Mesendoderm (in vitro differentiated cells): ENCODE results near the gene PTRH1.

Experiments
- DNase-seq: peaks from one replicate; pipeline ENCODE4 v3.0.0; 2013
- H2AK5ac ChIP-seq: 2 replicates; pipeline ENCODE4 v1.6.1; 2013; ENCODE audit warnings: low read length, inconsistent platforms
- H2BK120ac ChIP-seq: 2 replicates; pipeline ENCODE4 v1.6.1; 2013; ENCODE audit warnings: low read depth, mild to moderate bottlenecking, low read length, moderate library complexity, mixed read lengths
- H2BK15ac ChIP-seq: replicated peaks from 2 replicates; pipeline ENCODE4 v1.6.1; 2013; ENCODE audit warnings: low read depth, mild to moderate bottlenecking, moderate library complexity
- H2BK5ac ChIP-seq: 2 replicates; pipeline ENCODE4 v1.6.1; 2013; ENCODE audit warnings: low read length, inconsistent platforms
- H3K18ac ChIP-seq: 2 replicates; pipeline ENCODE4 v1.6.1; 2013; ENCODE audit warnings: mild to moderate bottlenecking, low read length, mixed read lengths
- H3K23ac ChIP-seq: one replicate; pipeline ENCODE4 v1.6.1; 2013; ENCODE audit warnings: low read length
- H3K27ac ChIP-seq: 2 replicates; pipeline ENCODE4 v1.5.1; 2013; ENCODE audit warnings: low read depth, mild to moderate bottlenecking, inconsistent platforms, low read length, moderate library complexity
- H3K27me3 ChIP-seq: 2 replicates; pipeline ENCODE4 v1.6.1; 2013; ENCODE audit warnings: low read length, control low read depth, mild to moderate bottlenecking, inconsistent platforms; ENCODE audit not compliant: insufficient read depth, poor library complexity
- H3K36me3 ChIP-seq: 2 replicates; pipeline ENCODE4 v1.6.1; 2013; ENCODE audit warnings: low read length, inconsistent platforms; ENCODE audit not compliant: control insufficient read depth, insufficient read depth
- H3K4ac ChIP-seq: one replicate; pipeline ENCODE4 v1.6.1; 2013; ENCODE audit warnings: low read depth, mild to moderate bottlenecking, low read length, moderate library complexity
- H3K4me1 ChIP-seq: 2 replicates; pipeline ENCODE4 v1.6.1; 2013; ENCODE audit warnings: low read depth, low read length, inconsistent platforms; ENCODE audit not compliant: control insufficient read depth
- H3K4me2 ChIP-seq: 2 replicates; pipeline ENCODE4 v1.6.1; 2013; ENCODE audit warnings: low read length
- H3K4me3 ChIP-seq: 2 replicates; pipeline ENCODE4 v1.5.1; 2013; ENCODE audit warnings: mild to moderate bottlenecking, low read length
- H3K56ac ChIP-seq: one replicate; pipeline ENCODE4 v1.6.1; 2013; ENCODE audit warnings: low read length
- H3K79me1 ChIP-seq: 2 replicates; pipeline ENCODE4 v1.6.1; 2013; ENCODE audit warnings: low read length, inconsistent platforms
- H3K79me2 ChIP-seq: 2 replicates; pipeline ENCODE4 v1.6.1; 2013; ENCODE audit warnings: mild to moderate bottlenecking, low read length; ENCODE audit not compliant: control insufficient read depth, insufficient read depth
- H3K9ac ChIP-seq: 2 replicates; pipeline ENCODE4 v1.6.1; 2013; ENCODE audit warnings: low read length, inconsistent platforms
- H4K5ac ChIP-seq: one replicate; pipeline ENCODE4 v1.6.1; 2013; ENCODE audit warnings: low read length
- H4K8ac ChIP-seq: one replicate; pipeline ENCODE4 v1.6.1; 2013; ENCODE audit warnings: low read depth, mild to moderate bottlenecking, control low read depth, low read length, moderate library complexity
- WGBS: extraction: QIAGEN DNeasy Blood & Tissue Kit; methylation state at CpG from one replicate; pipeline ENCODE4 v1.1.7; 2013; ENCODE audit warnings: low lambda C conversion rate, missing lambda C conversion rate; ENCODE audit not compliant: insufficient coverage; ENCODE audit errors: extremely low coverage; 5-methylcytosine and 5-hydroxymethylcytosine counted together

The PTRH1 gene

DNA sequence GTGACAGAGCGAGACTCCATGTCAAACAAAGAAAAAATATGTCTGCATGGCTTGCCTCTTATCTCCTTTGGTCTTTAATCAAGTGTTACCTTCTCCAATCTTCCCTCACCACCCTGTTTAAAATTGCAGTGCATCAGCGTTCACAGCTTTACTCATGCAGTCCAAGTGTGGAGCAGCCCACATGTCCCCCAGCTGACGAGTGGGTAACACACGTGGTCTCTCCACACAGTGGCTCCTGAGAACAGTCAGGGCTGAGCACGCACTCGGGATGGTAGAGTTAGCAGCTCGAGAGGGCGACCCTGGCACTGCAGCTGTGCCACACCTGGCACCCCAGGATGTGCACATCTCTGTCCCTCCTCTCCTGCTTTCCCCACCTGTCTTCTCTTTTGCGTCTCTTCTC is 34.6 kb downstream of the PTRH1 start:
- no peaks in the 10 kb centered on the region for H3K36me3 ChIP-seq
- H2BK15ac ChIP-seq: no peak overlapping the region
- H3K4ac ChIP-seq: no peak overlapping the region
- no peaks in the 10 kb centered on the region for H3K79me1 ChIP-seq
- no peak for DNase-seq
- no peak overlapping the region for H3K27ac ChIP-seq
- no peak overlapping the region for H3K4me2 ChIP-seq
- no peak overlapping the region for H4K8ac ChIP-seq
- H2AK5ac ChIP-seq: no peak overlapping the region
- H3K18ac ChIP-seq: no peak overlapping the region
- no peak overlapping the region for H3K56ac ChIP-seq
- H3K79me2 ChIP-seq: no peaks in the 10 kb centered on the region
- H2BK120ac ChIP-seq: no peak overlapping the region
- H3K4me3 ChIP-seq: no peak overlapping the region
- H3K4me1 ChIP-seq: no peaks in the 10 kb centered on the region
- WGBS: no CpG with 5 or more reads among the region's 9 CpGs
- no peak overlapping the region for H4K5ac ChIP-seq
- no peak overlapping the region for H2BK5ac ChIP-seq
- no peak overlapping the region for H3K9ac ChIP-seq
- no peak overlapping the region for H3K23ac ChIP-seq
- no peaks in the 10 kb centered on the region for H3K27me3 ChIP-seq

- Histone ChIP-seq H3K18ac (no peak overlapping the region), H3K36me3 (no peaks in the 10 kb centered on the region), H2BK120ac (no peak overlapping the region), H3K27ac (no peak overlapping the region), H3K79me1 (no peaks in the 10 kb centered on the region), H3K4ac (no peak overlapping the region), H3K9ac (no peak overlapping the region), H2BK5ac (no peak overlapping the region), H3K27me3 (no peaks in the 10 kb centered on the region), H2BK15ac (no peak overlapping the region), H3K4me2 (no peak overlapping the region), H4K5ac (no peak overlapping the region), H3K23ac (no peak overlapping the region), H3K4me1 (no peaks in the 10 kb centered on the region), H4K8ac (no peak overlapping the region), H2AK5ac (no peak overlapping the region), H3K56ac (no peak overlapping the region), H3K79me2 (no peaks in the 10 kb centered on the region), H3K4me3 (no peak overlapping the region)
- no CpG with 5 or more reads among the region's 11 CpGs for WGBS
- no peak for DNase-seq
Observed at GRCh38 chr9:127680226-127680625, 35.2 kb downstream of the PTRH1 start.

DNA sequence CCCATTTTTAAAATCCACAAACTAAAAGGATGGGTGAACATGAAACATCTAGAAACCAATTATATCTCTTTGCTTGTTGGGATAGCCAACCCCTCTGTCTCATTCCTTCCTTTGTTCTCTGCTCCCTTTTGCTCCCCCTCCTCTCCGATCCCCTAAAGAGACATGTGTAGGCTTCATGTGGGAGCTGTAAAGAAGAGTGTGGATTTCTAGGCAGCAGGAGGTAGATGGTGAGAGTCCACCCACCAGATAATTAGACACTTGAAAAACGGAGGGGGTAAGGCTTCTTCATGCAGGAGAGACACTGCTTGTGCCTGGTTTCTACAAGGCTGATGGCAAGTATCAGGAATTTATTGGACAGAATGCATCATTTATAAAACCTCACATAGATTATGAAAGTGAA is 36.0 kb downstream of the PTRH1 start:
- no CpG with 5 or more reads among the region's 2 CpGs for WGBS

GRCh38 chr9:127676638-127677037 is 38.8 kb downstream of the PTRH1 start:
- no peak overlapping the region for H3K23ac ChIP-seq
- H3K56ac ChIP-seq: no peak overlapping the region
- no peak overlapping the region for H4K8ac ChIP-seq
- no peak overlapping the region for H3K4ac ChIP-seq
- no peak for DNase-seq
- no CpG with 5 or more reads among the region's 12 CpGs for WGBS
- no peak overlapping the region for H2BK15ac ChIP-seq
- no peaks in the 10 kb centered on the region for H3K4me1 ChIP-seq
- H2AK5ac ChIP-seq: no peak overlapping the region
- H3K9ac ChIP-seq: no peak overlapping the region
- H3K4me2 ChIP-seq: no peak overlapping the region
- H3K36me3 ChIP-seq: no peaks in the 10 kb centered on the region
- H3K27me3 ChIP-seq: no peaks in the 10 kb centered on the region
- H2BK120ac ChIP-seq: no peak overlapping the region
- H3K79me1 ChIP-seq: no peaks in the 10 kb centered on the region
- H3K18ac ChIP-seq: no peak overlapping the region
- no peak overlapping the region for H4K5ac ChIP-seq
- no peak overlapping the region for H3K27ac ChIP-seq
- H3K4me3 ChIP-seq: no peak overlapping the region
- H3K79me2 ChIP-seq: no peaks in the 10 kb centered on the region
- H2BK5ac ChIP-seq: no peak overlapping the region

More for the DNA sequence above, 36.0 kb downstream of the PTRH1 start:
- no peak overlapping the region for H3K4ac ChIP-seq
- no peaks in the 10 kb centered on the region for H3K79me1 ChIP-seq
- H3K56ac ChIP-seq: no peak overlapping the region
- no peaks in the 10 kb centered on the region for H3K27me3 ChIP-seq
- no peak overlapping the region for H2BK15ac ChIP-seq
- H3K4me2 ChIP-seq: no peak overlapping the region
- H3K23ac ChIP-seq: no peak overlapping the region
- DNase-seq: no peak
- no peak overlapping the region for H4K5ac ChIP-seq
- no peak overlapping the region for H4K8ac ChIP-seq
- no peak overlapping the region for H2BK120ac ChIP-seq
- H2AK5ac ChIP-seq: no peak overlapping the region
- H3K4me3 ChIP-seq: no peak overlapping the region
- no peaks in the 10 kb centered on the region for H3K79me2 ChIP-seq
- H3K27ac ChIP-seq: no peak overlapping the region
- H3K4me1 ChIP-seq: no peaks in the 10 kb centered on the region
- no peak overlapping the region for H2BK5ac ChIP-seq
- no peak overlapping the region for H3K18ac ChIP-seq
- H3K9ac ChIP-seq: no peak overlapping the region
- no peaks in the 10 kb centered on the region for H3K36me3 ChIP-seq

GRCh38 chr9:127673234-127673633 is 42.2 kb downstream of the PTRH1 start:
- no CpG with 5 or more reads among the region's 7 CpGs for WGBS

DNA sequence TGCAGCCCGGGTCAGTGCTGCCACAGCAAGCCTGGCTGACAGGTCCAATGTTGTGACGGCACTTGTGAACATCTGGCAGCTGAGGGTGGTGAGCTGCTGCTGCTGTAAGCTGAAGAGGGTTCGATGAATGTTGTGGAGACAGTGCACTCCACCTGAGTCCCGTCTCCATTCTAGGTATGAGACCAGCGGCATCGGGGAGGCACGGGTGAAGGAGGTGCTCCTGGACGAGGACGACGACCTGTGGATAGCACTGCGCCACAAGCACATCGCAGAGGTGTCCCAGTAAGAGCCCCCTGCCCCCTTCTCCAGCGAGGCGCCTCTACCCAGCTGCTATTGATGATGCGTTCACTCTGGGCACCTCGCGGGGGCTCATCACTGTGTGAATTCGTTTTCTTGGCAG is 47.6 kb downstream of the PTRH1 start:
- no peak overlapping the region for H3K9ac ChIP-seq
- H2BK120ac ChIP-seq: no peak overlapping the region
- no peak overlapping the region for H3K56ac ChIP-seq
- no peak overlapping the region for H4K5ac ChIP-seq
- H2BK15ac ChIP-seq: no peak overlapping the region
- H3K27me3 ChIP-seq: no peaks in the 10 kb centered on the region
- no peak overlapping the region for H3K4me2 ChIP-seq
- no peak overlapping the region for H2BK5ac ChIP-seq
- no peaks in the 10 kb centered on the region for H3K79me2 ChIP-seq
- H3K27ac ChIP-seq: no peak overlapping the region
- no peak overlapping the region for H2AK5ac ChIP-seq
- no CpG with 5 or more reads among the region's 18 CpGs for WGBS
- no peaks in the 10 kb centered on the region for H3K36me3 ChIP-seq
- no peaks in the 10 kb centered on the region for H3K4me1 ChIP-seq
- H3K23ac ChIP-seq: no peak overlapping the region
- no peak for DNase-seq
- H4K8ac ChIP-seq: no peak overlapping the region
- no peak overlapping the region for H3K18ac ChIP-seq
- H3K4me3 ChIP-seq: no peak overlapping the region
- H3K79me1 ChIP-seq: no peaks in the 10 kb centered on the region
- no peak overlapping the region for H3K4ac ChIP-seq

More at GRCh38 chr9:127673234-127673633, 42.2 kb downstream of the PTRH1 start:
- Histone ChIP-seq H3K4me1 (no peaks in the 10 kb centered on the region), H3K4me2 (no peak overlapping the region), H3K79me2 (no peaks in the 10 kb centered on the region), H3K56ac (no peak overlapping the region), H2BK120ac (no peak overlapping the region), H3K27me3 (no peaks in the 10 kb centered on the region), H3K36me3 (no peaks in the 10 kb centered on the region), H2BK5ac (no peak overlapping the region), H3K4ac (no peak overlapping the region), H2AK5ac (no peak overlapping the region), H3K79me1 (no peaks in the 10 kb centered on the region), H2BK15ac (no peak overlapping the region), H3K27ac (no peak overlapping the region), H3K4me3 (no peak overlapping the region), H3K23ac (no peak overlapping the region), H3K18ac (no peak overlapping the region), H4K8ac (no peak overlapping the region), H4K5ac (no peak overlapping the region), H3K9ac (no peak overlapping the region)
- no peak for DNase-seq
